ENCODE measurements around the gene RBFOX2. TPM values are rescaled to one million over a fixed set of nuclear protein-coding genes. Genes with fewer than 3 reads are reported as not detected.

The RBFOX2 gene
- total and polyA plus RNA-seq, 2 experiments from 2014 or later: 299 to 339 TPM

DNA sequence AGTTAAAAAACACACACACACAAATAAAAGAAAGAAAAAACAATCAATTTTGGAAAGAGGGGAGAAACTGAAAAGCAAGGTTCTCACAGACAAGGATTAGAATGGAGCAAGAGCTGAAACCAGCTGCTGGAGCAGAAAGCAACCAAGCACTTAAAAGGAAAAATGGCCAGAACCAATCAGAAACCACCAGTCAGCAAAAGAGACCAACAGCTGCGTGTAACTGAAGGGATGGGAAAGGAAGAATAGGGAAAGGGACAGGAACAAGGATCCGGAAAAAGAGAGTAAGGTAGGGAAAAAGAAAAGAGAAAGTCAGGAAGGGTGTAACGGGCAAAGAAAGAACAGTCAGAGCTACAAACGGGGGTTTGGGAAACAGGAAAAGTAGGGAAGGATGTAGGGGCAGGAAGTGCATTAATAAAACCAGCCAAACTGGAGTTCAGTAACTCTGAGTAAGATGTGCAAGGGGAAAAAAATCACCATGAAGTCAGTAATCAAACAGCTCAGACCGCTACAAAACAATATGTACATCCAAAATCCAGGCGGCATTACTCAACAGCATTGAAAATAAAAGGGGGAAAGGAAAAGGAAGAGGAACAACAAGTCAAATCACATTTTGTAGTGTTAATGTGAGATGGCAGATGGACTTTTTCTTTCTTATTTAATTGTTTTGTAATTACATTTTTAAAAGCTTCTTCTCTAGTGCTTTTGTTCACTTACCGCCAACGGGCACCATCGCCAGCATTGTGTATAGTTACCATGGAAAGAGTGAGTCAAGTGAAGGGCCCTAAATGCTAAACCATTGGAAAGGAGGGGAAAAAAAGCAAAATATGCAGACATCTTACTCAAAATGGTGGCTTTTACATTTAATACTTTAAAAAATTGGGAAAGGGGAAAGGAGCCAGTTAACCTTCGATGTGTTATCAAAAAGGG lies 261.7 kb downstream of the RBFOX2 start:
- no peak for TF ChIP-seq CTCF (IDR thresholded peaks at IDR 0.05; ENCODE audit: low read depth, low read length)
- H3K27ac ChIP-seq: peak overlapping the region; percentile 27
- peak; percentile 22 to 60 for DNase-seq (ENCODE audit: low read depth in 1 of 2, low spot score in 1 of 2)
- no peak overlapping the region for H3K4me3 ChIP-seq
- H3K4me1 ChIP-seq (ENCODE audit: low read depth): peaks cover 3% of the 10 kb centered on the region
- H3K36me3 ChIP-seq: peaks cover 24% of the 10 kb centered on the region
- H3K27me3 ChIP-seq: no peaks in the 10 kb centered on the region
- H3K9me3 ChIP-seq (ENCODE audit: low read depth): no peaks in the 10 kb centered on the region

DNA sequence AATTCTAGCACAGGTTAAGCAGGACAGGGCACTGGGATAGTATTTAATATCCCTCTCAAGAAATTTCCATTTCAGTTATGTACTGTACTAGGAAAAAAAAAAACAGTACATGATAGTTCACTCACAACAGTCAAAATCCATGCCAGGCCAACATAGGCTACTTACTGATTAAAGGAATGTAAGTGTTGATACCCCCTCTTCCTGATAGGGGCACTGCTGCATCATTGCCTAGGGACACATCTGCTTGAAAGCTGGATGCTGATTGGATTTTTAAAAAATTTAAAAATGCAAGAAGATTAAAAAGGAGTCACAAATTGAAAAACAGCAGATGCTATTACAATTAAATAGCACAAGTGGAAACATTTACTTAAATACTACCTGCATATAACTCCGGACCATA lies 267.6 kb downstream of the RBFOX2 start:
- H3K27ac ChIP-seq: peak overlapping the region; percentile 72
- H3K27me3 ChIP-seq: no peaks in the 10 kb centered on the region
- no peaks in the 10 kb centered on the region for H3K9me3 ChIP-seq (ENCODE audit: low read depth)
- peak; percentile 37 for TF ChIP-seq CTCF (IDR thresholded peaks at IDR 0.05; ENCODE audit: low read depth, low read length)
- peaks cover 15% of the 10 kb centered on the region for H3K4me1 ChIP-seq (ENCODE audit: low read depth)
- H3K4me3 ChIP-seq: no peak overlapping the region
- DNase-seq (ENCODE audit: low read depth in 1 of 2, low spot score in 1 of 2): peak; percentile 35 to 41
- peaks cover 72% of the 10 kb centered on the region for H3K36me3 ChIP-seq

DNA sequence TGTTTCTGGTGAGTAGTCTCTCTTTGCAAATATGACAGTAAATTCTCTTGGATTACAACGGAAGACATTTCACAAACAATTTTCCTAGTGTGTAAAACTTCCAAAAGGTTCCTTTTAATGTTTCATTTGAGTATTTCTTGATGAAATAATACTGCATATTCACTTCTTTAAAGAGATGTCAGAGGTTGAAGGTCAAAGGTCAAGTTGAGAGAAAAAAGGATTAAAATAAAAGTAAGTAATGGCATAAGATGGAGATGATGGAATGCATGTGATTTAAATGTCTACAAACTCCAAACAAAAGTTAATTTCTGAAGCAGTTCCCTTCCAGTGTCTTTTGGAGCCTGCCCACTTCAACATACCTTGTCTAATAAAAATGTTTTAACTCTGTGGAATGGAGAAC lies 270.2 kb downstream of the RBFOX2 start:
- H3K27ac ChIP-seq: no peak overlapping the region
- no peaks in the 10 kb centered on the region for H3K27me3 ChIP-seq
- no peak for DNase-seq (ENCODE audit: low read depth in 1 of 2, low spot score in 1 of 2)
- H3K4me3 ChIP-seq: no peak overlapping the region
- no peaks in the 10 kb centered on the region for H3K9me3 ChIP-seq (ENCODE audit: low read depth)
- H3K36me3 ChIP-seq: peaks cover 68% of the 10 kb centered on the region
- H3K4me1 ChIP-seq (ENCODE audit: low read depth): peaks cover 15% of the 10 kb centered on the region
- TF ChIP-seq CTCF (IDR thresholded peaks at IDR 0.05; ENCODE audit: low read depth, low read length): no peak

GRCh38 chr22:35756722-35757121 lies 271.9 kb downstream of the RBFOX2 start:
- Histone ChIP-seq H3K4me1 (ENCODE audit: low read depth) (peaks cover 17% of the 10 kb centered on the region), H3K27ac (no peak overlapping the region), H3K36me3 (peaks cover 62% of the 10 kb centered on the region), H3K27me3 (no peaks in the 10 kb centered on the region), H3K4me3 (no peak overlapping the region), H3K9me3 (ENCODE audit: low read depth) (no peaks in the 10 kb centered on the region)
- no peak for DNase-seq (ENCODE audit: low read depth in 1 of 2, low spot score in 1 of 2)
- no peak for TF ChIP-seq CTCF (IDR thresholded peaks at IDR 0.05; ENCODE audit: low read depth, low read length)

DNA sequence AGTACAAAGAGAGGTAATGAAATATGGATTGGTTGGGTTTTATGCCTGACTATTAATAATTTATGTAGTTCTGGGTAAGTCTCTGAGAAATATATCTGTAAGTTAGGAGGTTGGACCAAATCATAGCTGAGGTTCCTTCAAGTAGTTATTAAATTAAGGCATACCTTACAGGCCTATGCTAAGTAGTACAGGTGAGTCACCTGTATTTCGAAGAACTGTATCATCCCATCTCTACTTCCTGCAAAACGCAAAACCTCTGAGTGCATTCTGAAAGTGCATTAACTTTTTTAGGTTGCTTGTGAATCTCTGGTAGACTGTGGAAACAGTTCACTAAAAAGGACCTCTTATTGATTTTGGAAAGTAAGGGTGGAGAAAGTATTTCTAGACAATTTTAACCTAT lies 273.9 kb downstream of the RBFOX2 start:
- Histone ChIP-seq H3K27me3 (no peaks in the 10 kb centered on the region), H3K4me1 (ENCODE audit: low read depth) (peaks cover 13% of the 10 kb centered on the region), H3K9me3 (ENCODE audit: low read depth) (no peaks in the 10 kb centered on the region), H3K36me3 (peaks cover 54% of the 10 kb centered on the region), H3K4me3 (no peak overlapping the region), H3K27ac (peak overlapping the region; percentile 1)
- DNase-seq (ENCODE audit: low read depth in 1 of 2, low spot score in 1 of 2): no peak
- TF ChIP-seq CTCF (IDR thresholded peaks at IDR 0.05; ENCODE audit: low read depth, low read length): no peak

Measured in cardiac muscle cell (in vitro differentiated cells and primary cell).